ENCODE measurements around the gene CCDC13.

CCDC13 gene

GRCh38 chr3:42752961-42753360, 20.1 kb downstream of the CCDC13 start:
- no peak for DNase-seq (ENCODE audit: low spot score)

GRCh38 chr3:42752441-42752840, 20.6 kb downstream of the CCDC13 start:
- DNase-seq (ENCODE audit: low spot score) = no peak

GRCh38 chr3:42751609-42752008, 21.4 kb downstream of the CCDC13 start:
- no peak for DNase-seq (ENCODE audit: low spot score)

GRCh38 chr3:42750834-42751233, 22.2 kb downstream of the CCDC13 start:
- DNase-seq (ENCODE audit: low spot score) = no peak

- DNase-seq (ENCODE audit: low spot score) = no peak
Measured at GRCh38 chr3:42749753-42750231, 23.3 kb downstream of the CCDC13 start.

GRCh38 chr3:42749025-42749752, 23.9 kb downstream of the CCDC13 start:
- no peak for DNase-seq (ENCODE audit: low spot score)

GRCh38 chr3:42747581-42747980, 25.5 kb downstream of the CCDC13 start:
- DNase-seq (ENCODE audit: low spot score) = no peak

GRCh38 chr3:42746455-42747450, 26.3 kb downstream of the CCDC13 start:
- DNase-seq (ENCODE audit: low spot score) = no peak

GRCh38 chr3:42745776-42746454, 27.1 kb downstream of the CCDC13 start:
- no peak for DNase-seq (ENCODE audit: low spot score)

GRCh38 chr3:42745291-42745745, 27.7 kb downstream of the CCDC13 start:
- DNase-seq (ENCODE audit: low spot score) = no peak

GRCh38 chr3:42743204-42743995, 29.7 kb downstream of the CCDC13 start:
- no peak for DNase-seq (ENCODE audit: low spot score)

GRCh38 chr3:42742688-42743087, 30.4 kb downstream of the CCDC13 start:
- no peak for DNase-seq (ENCODE audit: low spot score)

- DNase-seq (ENCODE audit: low spot score) = no peak
Measured at GRCh38 chr3:42742259-42742658, 30.8 kb downstream of the CCDC13 start.

GRCh38 chr3:42741796-42742195, 31.3 kb downstream of the CCDC13 start:
- DNase-seq (ENCODE audit: low spot score) = no peak

GRCh38 chr3:42739401-42740158, 33.5 kb downstream of the CCDC13 start:
- no peak for DNase-seq (ENCODE audit: low spot score)

- DNase-seq (ENCODE audit: low spot score) = no peak
Measured at GRCh38 chr3:42736531-42736930, 36.5 kb downstream of the CCDC13 start.

- DNase-seq (ENCODE audit: low spot score) = no peak
Measured at GRCh38 chr3:42736081-42736480, 37.0 kb downstream of the CCDC13 start.

GRCh38 chr3:42735615-42736014, 37.4 kb downstream of the CCDC13 start:
- DNase-seq (ENCODE audit: low spot score) = no peak

GRCh38 chr3:42735019-42735418, 38.0 kb downstream of the CCDC13 start:
- no peak for DNase-seq (ENCODE audit: low spot score)

- no peak for DNase-seq (ENCODE audit: low spot score)
Measured at GRCh38 chr3:42734263-42734860, 38.7 kb downstream of the CCDC13 start.
